Ammon's horn (tissue), 1 donor: Measurements from ENCODE around the gene CCNQ.
"Not testable (repeated sequence)": the region's sequence is repeated elsewhere in the genome, so short reads cannot be mapped to it uniquely, and the experiment has no call there.

Experiments used
- DNase-seq: peaks from one replicate; pipeline ENCODE4 v3.0.0-alpha.2; 2016; ENCODE audit warnings: low spot score

The CCNQ gene

DNA sequence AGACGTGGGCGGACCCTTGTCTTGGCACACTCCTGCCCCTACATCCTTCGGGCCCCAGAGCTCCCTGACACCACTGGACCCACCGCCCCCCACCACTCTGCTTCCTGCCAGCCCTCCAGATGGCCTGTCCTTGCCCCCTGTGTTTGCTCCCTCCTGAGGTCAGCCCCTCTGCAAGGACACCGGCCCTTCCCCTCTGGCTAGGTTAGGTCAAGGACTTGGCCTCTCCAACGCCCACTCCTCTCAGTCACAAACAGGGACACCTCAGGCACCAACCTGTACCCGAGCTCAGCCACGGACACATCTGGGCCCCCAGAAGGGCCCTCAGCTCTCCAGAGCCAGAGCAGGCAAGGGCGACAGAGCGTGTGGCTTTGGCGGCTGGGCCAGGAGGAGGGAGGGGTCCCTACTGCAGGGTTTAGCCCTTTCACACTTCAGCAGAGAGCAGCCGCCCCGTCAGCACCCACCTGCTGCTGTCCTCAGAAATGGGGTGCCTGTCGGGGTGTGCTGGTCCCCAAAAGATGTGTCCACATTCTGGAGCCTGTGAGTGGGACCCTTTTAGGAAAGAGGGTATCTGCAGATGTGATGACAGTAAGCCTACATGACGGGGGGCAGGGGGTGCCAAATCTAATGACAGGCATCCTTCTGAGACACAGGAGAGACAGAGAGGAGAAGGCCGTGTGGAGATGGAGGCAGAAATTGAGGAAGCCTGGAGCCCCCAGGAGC is 24.5 kb upstream of the CCNQ start:
- DNase-seq, result no peak

DNA sequence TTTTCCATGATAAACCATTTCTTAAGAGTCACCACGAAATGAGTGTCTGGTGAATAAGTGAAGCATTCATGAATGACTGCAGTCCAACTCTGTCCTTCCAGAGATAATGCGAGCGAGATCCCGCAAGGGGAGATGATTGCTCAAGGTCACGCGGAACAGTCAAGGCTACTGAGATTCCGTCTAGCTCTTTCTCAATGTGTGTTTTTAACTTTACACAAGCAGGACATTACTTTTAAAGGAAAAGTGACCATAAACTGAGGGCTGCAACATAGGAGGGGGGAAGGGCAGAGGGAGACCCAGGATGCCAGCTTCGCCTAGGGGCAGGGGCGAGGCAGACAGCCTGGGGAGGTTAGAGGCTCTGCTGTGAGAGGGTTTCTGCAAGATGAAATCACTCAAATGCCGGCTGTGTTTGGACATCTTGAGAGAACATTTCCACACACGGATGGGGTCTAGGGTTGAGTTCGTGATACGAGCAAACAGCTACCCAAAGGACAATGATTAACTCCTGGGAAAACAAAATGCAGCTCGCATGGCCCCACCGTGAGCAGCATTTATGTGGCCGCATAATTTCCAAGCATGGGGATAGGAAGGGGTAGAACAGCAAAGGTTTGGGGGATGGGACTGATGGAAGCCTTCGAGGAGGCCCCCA is 23.8 kb upstream of the CCNQ start:
- no peak for DNase-seq

DNA sequence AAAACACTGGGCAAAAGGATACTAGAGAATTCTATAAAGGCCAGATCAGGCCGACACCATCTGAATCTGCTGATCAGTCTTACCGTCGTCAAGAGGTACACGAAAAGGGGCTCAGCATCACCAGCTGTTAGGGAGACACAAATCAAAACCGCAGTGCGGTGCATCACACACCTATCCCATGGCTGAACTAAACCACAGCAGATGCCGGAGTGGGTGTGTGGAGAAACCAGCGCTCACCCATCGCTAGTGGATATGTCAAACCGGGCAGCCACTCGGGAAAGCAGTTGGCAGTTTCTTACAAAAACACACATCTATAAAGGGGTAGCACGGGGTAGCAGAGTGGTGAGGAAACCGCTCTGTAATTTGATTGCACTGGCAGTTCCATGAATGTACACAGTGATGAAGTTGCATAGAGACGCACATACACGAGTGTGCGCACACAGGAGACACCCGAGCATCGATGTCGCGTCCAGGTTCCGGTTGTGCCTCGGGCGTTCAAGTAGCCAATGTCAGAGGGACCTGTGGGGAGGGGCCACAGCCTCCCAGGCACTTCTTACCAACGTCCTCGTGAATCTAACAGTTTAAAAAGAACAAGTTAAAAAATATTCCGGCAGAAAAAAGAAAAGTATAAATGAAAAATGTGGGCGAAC is 23.1 kb upstream of the CCNQ start:
- DNase-seq, result no peak

DNA sequence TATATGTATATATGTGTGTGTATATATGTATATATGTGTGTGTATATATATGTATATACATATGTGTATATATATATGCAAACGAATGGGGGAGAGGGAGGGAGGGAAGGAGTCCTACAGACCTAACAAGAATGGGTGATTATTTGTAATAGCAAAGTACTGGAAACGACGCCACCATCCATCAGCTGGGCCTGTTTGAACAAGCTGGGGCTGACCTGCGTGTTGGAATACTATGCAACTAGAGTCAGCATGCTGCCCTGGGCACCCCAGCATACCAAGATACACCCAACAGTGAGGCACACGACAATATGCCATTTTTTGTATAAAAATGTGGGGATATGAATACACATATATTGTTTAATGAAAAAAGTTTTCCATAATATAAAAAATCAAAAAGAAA is 21.6 kb upstream of the CCNQ start:
- DNase-seq, result no peak

DNA sequence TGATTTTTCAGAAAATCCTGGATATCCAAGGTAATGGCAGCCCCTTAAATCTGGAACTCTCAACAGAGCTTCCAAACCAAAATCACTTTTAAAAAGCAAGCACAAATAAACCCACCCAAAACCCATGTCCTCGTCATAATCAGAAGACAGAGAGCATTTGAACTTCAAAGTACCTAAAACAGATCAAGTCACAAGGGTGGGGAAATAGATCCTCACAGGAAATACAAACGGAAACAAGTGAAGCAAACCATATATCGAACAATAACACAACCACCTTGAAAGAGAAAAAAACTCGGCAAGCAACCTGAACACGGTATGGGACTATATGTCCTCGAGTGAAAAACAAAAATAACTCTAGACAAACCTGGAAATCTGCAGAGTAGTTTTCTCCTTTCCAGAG is 15.9 kb upstream of the CCNQ start:
- DNase-seq, result no peak

DNA sequence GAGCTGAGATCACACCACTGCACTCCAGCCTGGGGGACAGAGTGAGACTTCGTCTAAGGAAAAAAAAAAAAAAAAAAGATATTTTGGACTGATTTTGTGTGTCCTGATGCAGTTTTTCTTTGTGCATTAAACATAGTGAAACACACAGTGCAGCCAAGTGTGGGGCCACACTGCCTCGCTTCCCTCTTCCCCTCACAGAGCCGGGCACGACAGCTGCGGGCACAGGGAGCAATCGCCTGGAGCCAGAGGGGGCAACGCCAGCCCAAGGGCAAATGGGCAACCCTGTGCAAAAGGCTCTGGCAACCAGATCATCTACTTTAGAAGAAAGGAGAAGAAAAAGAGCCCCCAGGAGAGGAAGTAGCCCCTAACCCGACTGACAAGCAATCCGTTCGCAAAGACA is 13.5 kb upstream of the CCNQ start:
- DNase-seq, result no peak

DNA sequence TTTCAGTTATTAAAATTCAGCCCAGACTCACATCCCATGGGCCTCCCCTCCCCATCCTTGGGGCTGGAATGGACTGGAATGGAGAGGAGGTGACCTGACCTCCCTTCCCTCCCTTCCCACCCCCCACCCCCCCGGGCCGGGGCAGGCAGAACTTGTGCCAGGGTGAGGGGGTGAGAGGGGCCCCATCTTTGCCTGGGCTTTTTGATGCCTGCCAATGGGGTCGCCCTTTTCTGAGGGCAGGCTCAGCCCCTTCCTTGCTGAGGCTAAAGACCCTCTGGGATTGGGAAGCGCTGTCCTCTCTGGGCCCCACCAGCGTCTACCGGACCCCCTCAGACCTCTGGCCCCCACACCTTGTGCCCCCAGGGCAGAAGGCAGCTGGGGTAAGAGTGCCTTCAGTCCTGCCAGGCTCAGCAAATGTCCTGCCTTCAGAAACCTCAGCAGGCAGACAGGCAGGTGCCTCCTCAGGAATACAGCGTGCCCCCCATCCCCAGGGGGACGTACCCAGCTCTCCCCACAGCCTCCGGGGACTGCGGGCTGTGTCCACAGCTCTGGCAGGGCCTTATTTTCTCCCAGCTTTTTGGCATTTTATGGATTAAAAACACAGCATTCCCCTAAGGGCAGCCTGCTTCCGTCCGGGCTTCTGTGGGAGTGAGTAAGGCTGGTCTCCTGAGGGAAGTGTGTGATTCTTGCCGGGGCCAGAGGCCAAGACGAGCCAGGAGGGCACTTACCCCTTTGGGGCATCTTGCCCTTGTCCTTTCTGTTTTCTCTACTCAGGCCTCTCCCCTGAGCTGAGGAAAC is 12.6 kb upstream of the CCNQ start:
- no peak for DNase-seq

DNA sequence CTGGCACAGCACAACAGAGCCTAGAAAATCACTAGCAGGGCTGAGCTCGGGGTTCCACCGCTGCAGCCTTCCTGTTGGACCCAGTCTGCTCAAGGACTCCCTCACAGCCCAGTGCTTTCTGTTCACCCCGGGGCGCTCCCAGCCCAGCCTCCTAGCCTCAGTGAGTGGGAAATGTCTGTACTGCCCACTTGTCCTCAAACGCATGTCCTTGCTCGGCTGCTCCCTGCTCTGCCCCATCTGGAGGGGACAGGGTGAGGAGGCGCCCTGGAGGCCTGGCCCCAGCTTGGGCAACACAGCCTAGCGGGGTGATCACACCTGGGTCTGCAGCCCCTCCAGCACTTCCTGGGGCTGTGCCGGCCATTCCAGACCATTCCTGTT is 11.9 kb upstream of the CCNQ start:
- DNase-seq, result no peak

DNA sequence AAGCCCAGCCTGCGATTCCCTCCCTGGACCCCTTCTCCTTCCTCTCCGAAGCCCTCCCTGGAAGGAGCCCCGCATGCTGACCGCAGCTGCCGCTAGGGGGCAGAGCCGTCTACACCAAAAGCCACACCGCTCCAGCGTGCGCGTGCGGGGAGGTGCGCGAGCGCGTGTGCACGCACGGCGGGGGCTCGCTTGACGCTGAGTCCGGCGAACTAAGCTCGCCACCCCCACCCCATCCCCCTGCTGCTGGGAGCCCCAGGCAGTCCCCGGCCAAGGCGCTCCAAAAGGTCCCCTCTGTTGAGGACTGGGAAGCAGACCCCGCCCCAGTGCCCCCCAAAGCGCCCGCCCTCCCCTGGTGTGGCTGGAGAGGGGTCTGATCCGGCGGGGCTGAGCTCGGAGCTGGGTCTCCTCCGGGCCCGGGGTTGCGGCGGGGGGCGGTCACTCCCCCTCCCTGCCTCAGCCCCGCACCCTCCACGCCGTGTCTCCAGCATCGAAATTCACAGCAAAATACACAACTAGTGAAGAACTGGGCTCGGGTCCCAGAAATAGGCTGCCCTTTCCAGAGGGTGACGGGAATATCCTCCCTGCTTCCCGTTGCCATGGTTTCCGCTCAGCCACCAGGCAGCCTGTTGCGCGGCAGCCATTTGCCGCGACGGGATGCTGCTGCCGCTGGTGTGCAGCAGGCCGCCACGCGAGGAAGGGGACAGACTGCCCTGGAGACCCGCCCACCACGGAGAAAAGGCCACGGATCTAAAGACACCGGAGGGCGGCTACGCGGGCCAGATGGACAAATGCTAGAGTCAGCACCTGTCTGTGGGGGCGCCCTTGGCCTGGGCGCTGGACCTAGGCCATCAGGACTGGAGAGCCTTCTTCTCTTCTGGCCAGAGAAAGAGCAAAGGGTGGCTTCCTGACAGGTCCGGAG is 11.2 kb upstream of the CCNQ start:
- peak; percentile 83 for DNase-seq

DNA sequence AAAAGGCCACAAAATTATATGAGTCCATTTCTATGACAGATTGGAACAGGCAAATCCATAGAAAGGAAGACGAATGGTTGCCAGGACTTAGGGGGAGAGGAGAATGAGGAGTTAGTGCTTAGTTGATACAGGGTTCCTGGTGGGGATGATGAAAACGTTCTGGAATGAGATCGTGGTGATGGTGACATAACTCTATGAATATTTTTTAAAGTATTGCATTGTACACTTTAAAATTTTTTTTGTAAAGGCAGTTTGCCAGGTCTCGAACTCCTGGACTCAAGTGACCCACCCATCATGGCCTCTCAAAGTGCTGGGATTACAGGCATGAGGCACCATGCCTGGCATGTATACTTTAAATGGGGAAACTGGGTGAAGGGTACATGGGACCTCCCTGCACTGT is 9.9 kb upstream of the CCNQ start:
- DNase-seq, result no peak

DNA sequence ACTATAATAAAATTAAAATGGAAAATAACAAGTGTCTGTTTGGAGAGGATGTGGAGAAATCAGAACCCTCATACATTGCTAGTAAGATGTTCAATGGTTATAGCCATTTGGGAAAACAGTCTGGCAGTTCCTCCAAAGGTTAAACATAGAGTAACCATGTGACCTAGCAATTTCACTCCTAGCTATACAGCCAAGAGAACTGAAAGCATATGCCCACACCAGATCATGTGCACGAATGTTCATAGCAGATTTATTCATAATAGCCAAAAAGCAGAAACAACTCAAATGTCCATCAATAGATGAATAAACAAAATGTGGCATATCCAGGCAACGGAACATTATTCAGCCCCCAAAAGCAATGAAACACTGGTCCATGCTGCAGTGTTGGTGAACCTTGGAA is 9.4 kb upstream of the CCNQ start:
- no peak for DNase-seq

DNA sequence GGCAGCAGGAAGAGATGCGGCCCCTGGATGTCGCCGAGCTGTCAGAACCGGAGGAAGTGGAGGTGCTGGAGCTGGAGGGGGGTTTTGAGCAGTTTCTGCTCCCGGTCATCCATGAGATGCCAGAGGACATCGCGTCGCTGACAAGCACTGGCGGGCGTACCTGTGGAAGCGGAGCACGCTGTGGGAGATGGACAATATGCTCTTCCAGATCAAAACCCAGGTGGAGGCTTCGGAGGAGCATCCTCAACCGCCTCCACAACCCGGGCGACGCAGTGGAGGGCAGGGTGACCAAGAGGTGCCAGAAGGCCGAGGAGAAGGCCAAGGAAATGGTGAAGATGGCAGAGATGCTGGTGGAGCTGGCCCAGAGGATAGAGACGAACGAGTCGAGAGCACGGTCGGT is 7.6 kb upstream of the CCNQ start:
- DNase-seq, result no peak

DNA sequence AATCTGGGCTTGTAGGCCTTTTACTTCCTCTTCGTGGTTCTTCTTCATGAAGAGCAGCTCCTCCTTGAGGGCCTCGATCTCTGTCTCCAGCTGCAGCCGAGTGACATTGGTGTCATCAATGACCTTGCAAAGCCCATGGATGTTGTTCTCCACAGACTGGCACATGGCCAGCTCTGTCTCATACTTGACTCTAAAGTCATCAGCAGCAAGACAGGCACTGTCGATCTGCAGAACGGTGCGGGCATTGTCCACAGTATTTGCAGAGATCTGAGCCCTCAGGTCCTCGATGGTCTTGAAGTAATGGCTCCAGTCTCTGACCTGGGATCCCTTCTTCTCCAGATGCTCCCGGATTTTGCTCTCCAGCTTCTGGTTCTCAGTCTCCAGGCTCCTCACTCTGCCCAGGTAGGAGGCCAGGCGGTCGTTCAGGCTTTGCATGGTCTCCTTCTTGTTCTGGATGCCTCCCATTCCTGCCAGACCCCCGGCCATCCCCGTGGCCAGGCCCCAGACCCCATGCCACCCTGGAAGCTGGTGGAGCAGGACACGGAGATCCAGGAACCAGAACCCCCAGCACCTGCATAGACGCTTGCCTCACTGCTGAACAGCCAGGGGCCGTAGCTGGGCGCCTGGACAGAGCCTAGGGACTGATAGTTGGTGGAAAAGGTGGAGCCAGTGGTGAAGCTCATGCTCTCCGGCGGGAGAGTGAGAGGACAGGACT is 5.9 kb upstream of the CCNQ start:
- not testable (repeated sequence) for DNase-seq

DNA sequence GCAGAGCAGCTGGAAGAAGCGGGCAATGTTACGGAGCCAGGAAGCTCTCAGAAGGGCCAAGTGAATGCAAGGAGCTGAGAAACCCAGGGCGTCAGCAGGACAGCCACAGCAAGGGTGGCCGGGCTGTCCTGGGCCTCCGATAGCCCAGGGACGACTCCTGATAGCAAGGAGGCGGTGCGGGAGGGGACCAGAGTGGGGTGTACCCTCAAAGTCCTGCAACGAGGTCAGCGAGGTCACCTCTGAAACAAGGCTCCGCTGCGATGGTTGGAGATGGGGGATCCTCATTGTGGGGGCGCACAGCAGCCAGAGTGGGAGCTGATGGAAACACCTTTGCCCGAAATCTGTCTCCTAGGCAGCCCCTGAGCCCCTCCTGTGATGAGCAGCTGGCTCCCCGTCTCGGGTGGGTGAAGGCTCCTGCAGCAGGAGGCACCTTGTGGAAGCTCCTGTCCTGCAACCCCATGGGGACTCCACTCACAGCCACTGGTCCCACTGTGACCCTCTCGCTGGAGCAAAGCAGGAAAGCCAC is 4.3 kb upstream of the CCNQ start:
- no peak for DNase-seq

DNA sequence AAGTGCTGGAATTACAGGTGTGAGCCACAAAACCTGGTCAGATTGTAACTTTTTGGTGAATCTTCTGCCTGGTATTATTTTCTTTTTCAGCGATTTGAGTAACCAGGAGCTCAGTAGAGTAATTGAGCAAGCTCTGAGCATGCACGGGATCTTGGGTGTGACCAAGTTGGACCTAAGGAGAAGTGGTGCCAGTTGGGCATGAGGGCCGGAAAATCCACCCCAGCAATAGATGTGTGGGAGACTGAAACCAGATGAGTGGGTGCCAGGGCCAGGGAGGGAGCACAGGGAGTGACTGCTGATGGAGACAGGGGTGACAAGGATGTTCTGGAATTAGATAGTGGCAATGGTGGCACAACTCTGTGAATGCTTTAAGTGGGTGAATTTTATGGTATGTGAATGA is 3.7 kb upstream of the CCNQ start:
- no peak for DNase-seq

DNA sequence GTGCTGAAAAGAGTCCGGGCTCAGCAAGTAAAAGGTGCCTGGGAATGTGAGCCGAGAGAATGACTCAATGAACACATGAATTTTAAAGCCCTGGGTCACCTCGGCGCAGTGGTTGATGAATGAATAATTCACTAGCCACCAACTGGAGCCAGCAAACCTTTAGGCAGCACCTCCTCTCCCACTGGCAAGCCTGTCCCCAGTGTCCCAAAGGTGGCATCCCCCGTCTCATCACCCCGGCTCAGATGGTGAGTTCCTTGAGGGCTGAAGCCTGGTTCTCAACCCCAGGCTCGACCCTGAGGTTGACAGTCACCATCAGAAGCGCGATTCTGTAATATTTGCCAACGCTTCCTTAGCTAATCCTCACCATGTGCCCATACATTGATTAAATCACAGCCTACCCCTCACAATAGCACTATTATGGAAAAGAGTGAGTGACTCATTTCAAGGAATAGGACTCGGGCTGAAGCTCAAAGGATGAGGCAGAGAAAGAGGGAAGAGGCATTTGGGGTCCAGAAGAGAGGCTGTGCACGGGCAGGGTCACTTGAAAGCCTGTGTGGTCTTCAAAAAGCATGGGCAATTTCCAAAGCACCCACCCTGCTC is 2.7 kb upstream of the CCNQ start:
- DNase-seq, result no peak

DNA sequence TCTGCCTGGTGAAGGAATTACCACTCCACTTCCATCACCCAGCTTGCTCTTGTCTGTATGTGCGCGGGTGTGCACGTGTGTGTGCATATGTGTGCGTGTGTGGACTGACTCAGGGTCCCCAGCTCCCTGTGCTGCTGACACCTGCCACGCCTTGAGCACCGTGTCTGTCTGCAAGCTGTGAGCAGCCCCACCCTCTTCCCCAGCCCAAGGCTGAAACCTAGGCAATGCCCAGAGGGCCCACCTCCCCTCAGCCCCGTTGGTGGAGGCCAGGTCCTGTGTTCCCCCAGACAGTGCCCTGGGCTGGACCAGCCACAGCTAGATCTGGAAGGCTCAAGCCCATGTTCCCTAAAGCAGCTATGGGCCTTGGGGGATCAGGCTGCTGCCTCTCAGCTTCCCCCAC is 2.0 kb upstream of the CCNQ start:
- DNase-seq, result no peak

DNA sequence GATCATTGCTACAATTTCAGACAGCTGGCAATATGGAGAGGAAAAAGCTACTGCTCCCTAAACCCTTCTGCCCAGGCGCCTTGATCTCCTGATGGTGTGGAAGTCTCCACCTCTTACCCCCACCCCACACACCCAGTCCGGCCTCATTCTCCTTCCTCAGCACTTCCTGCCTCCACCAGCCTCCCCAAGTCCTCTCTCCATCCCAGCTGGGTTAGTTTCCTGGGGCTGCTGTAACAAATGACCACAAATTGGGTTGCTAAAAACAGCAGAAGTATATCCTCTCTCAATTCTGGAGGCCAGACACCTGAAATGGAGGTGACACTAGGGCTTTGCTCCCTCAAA is 1.1 kb upstream of the CCNQ start:
- no peak for DNase-seq

DNA sequence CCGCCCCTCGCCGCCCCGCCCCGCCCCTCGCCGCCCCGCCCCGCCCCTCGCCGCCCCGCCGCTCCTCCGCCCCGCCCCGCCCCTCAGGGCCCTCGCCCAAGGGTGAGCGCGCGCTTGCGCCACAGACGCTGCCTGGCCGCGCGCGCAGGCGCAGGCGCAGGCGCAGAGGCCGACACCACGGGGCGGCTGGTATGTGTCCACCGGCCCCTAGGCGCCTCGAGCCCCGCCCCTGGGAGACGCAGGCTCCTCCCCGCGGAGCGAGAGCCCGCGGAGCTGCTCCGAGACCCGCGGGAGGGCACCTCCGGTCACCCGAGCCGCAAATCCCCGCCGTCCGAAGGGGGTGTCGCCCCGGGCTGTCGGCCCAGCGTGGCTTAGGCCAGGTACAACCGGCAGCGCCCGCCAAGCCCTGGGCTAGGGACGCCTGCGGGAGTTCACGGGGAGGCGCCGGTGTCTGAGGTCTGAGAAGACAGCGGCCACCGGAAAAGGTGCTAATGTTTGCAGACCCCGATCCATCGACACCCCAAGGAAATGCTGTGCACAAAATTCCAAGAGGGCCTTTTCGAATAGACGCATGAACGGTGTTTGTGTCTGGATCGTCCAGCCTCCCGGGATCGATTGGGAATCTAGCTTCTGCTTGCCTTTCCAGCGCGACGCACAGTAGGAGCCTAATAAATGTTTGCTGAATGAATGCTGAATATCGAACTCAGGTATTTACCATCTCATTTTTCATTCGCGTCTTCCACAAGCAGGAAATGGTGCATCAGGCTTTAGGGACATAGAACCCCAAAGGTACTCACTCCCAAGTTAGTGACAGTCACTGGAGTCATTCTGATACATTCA is 473 bp upstream of the CCNQ start:
- peak; percentile 84 for DNase-seq
